Measurements from ENCODE around the gene SHKBP1.

SHKBP1 gene

GRCh38 chr19:40597329-40597838, 20.7 kb downstream of the SHKBP1 start:
- peaks cover 8% of the 10 kb centered on the region for H3K27me3 ChIP-seq (replicated peaks; ENCODE audit: control insufficient read depth, insufficient read depth, low read length)
- DNase-seq (ENCODE audit: extremely low read depth, insufficient read length) = no peak
- TF ChIP-seq, protein P1, sequence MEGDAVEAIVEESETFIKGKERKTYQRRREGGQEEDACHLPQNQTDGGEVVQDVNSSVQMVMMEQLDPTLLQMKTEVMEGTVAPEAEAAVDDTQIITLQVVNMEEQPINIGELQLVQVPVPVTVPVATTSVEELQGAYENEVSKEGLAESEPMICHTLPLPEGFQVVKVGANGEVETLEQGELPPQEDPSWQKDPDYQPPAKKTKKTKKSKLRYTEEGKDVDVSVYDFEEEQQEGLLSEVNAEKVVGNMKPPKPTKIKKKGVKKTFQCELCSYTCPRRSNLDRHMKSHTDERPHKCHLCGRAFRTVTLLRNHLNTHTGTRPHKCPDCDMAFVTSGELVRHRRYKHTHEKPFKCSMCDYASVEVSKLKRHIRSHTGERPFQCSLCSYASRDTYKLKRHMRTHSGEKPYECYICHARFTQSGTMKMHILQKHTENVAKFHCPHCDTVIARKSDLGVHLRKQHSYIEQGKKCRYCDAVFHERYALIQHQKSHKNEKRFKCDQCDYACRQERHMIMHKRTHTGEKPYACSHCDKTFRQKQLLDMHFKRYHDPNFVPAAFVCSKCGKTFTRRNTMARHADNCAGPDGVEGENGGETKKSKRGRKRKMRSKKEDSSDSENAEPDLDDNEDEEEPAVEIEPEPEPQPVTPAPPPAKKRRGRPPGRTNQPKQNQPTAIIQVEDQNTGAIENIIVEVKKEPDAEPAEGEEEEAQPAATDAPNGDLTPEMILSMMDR (IDR thresholded peaks at IDR 0.05; ENCODE audit: insufficient read depth, low read length, poor library complexity, severe bottlenecking) = no peak
- H3K4me3 ChIP-seq (replicated peaks; ENCODE audit: low read depth, low read length) = peak overlapping the region; percentile 5
- no peaks in the 10 kb centered on the region for H3K36me3 ChIP-seq (ENCODE audit: control insufficient read depth, insufficient read depth, low read length)

DNA sequence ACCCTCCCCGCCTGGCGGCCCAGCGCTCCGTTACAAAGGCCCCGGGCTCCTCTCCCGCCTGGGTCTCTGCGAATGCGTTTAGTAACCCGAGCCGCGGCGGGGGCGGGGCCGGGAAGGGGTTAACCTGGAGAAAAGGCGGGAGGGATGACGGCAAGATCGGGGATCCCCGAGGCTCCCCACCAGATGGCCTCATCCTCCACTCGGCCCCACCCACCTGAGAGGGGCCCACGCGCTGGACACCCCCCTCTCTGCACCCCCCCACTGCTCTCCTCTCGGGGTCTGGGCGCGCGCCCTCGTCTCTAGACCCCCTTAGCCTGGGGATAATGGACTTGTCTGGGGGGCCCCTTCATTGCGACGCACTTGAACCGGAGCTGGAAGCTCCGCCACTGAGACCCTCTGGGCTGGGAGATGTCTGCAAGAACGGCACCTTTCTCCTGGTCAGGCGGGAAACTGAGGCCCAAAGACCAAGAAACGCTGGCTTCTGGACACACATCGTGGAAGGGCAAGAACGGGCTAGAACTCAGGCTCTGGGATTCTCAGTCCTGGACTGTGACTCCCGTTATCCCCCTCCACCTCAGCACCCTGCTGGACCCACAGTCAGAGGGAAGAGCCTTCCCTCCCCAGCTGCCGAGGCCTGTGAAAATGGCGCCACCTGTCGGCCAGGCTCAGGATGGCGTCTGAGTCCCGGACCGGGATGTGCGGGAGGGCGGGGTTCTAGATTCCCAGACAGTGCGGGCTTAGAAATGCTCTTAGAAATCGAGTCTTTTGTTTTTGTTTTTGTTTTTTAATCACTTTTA, 21.6 kb downstream of the SHKBP1 start:
- Histone ChIP-seq H3K27me3 (replicated peaks; ENCODE audit: control insufficient read depth, insufficient read depth, low read length) (peaks cover 8% of the 10 kb centered on the region), H3K4me3 (replicated peaks; ENCODE audit: low read depth, low read length) (no peak overlapping the region), H3K36me3 (ENCODE audit: control insufficient read depth, insufficient read depth, low read length) (no peaks in the 10 kb centered on the region)
- TF ChIP-seq, protein P1 (IDR thresholded peaks at IDR 0.05; ENCODE audit: insufficient read depth, low read length, poor library complexity, severe bottlenecking) = peak; percentile 97
- peak; percentile 76 for DNase-seq (ENCODE audit: extremely low read depth, insufficient read length)

GRCh38 chr19:40598918-40599307, 22.2 kb downstream of the SHKBP1 start:
- H3K27me3 ChIP-seq (replicated peaks; ENCODE audit: control insufficient read depth, insufficient read depth, low read length) = peaks cover 8% of the 10 kb centered on the region
- DNase-seq (ENCODE audit: extremely low read depth, insufficient read length) = no peak
- no peak overlapping the region for H3K4me3 ChIP-seq (replicated peaks; ENCODE audit: low read depth, low read length)

GRCh38 chr19:40599331-40599901, 22.7 kb downstream of the SHKBP1 start:
- no peak for DNase-seq (ENCODE audit: extremely low read depth, insufficient read length)
- H3K36me3 ChIP-seq (ENCODE audit: control insufficient read depth, insufficient read depth, low read length) = no peaks in the 10 kb centered on the region
- peaks cover 8% of the 10 kb centered on the region for H3K27me3 ChIP-seq (replicated peaks; ENCODE audit: control insufficient read depth, insufficient read depth, low read length)
- no peak overlapping the region for H3K4me3 ChIP-seq (replicated peaks; ENCODE audit: low read depth, low read length)
- TF ChIP-seq, protein P1 (IDR thresholded peaks at IDR 0.05; ENCODE audit: insufficient read depth, low read length, poor library complexity, severe bottlenecking) = no peak

More at GRCh38 chr19:40598918-40599307, 22.2 kb downstream of the SHKBP1 start:
- TF ChIP-seq, protein P1 (IDR thresholded peaks at IDR 0.05; ENCODE audit: insufficient read depth, low read length, poor library complexity, severe bottlenecking) = no peak
- no peaks in the 10 kb centered on the region for H3K36me3 ChIP-seq (ENCODE audit: control insufficient read depth, insufficient read depth, low read length)

DNA sequence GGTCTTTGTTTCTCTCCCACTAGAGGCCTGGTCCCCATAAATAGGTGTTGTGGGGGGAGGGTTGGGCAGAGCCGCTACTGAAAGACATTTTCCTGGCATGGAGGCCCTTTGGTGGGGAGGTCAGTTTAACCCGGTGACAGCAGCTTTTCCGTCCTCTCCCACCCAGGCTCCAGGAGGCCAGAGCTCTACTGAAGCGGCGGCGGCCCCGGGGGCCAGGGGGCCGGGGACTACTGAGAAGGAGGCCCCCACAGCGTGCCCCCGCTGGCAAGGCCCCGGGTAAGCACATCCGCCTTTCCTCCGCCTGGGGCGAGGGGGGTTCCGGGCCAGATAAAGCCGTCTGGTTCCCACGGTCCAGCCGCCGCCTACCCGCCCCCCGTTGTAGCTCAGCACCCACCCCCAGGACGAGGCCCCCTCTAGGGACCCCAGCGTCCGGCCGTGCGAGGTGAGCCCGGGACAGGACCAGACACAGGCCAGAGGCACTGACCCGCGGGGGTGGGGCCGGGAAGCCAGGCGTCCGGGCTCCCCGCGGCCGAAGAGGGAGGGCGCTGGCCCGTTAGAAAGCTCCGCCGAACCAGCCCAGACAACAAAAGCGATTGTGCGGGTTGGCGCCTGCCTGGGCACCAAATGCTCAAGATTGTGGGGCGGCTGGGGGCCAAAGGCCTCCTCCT, 23.4 kb downstream of the SHKBP1 start:
- TF ChIP-seq, protein P1 (IDR thresholded peaks at IDR 0.05; ENCODE audit: insufficient read depth, low read length, poor library complexity, severe bottlenecking) = no peak
- H3K27me3 ChIP-seq (replicated peaks; ENCODE audit: control insufficient read depth, insufficient read depth, low read length) = peaks cover 8% of the 10 kb centered on the region
- H3K4me3 ChIP-seq (replicated peaks; ENCODE audit: low read depth, low read length) = no peak overlapping the region
- DNase-seq (ENCODE audit: extremely low read depth, insufficient read length) = no peak
- H3K36me3 ChIP-seq (ENCODE audit: control insufficient read depth, insufficient read depth, low read length) = no peaks in the 10 kb centered on the region
